ENCODE data around the gene PDCD1LG2.

- TF ChIP-seq CTCF (IDR thresholded peaks at IDR 0.05; ENCODE audit: control extremely low read depth in 1 of 3, insufficient read depth in 1 of 3, low read depth in 1 of 3, low read length in 3 of 3) = no peak
- no peak for TF ChIP-seq CREB1 (IDR thresholded peaks at IDR 0.05)
- no peak for TF ChIP-seq POLR2AphosphoS5 (IDR thresholded peaks at IDR 0.05; ENCODE audit: low read depth, low read length)
- TF ChIP-seq MAX (IDR thresholded peaks at IDR 0.05) = no peak
- no peak for TF ChIP-seq TEAD4 (IDR thresholded peaks at IDR 0.05; ENCODE audit: low read depth, low read length)
- no peak for TF ChIP-seq RNF2 (IDR thresholded peaks at IDR 0.05; ENCODE audit: borderline replicate concordance, low read depth, low read length, missing control alignments, poor library complexity, severe bottlenecking)
- TF ChIP-seq EP300 (IDR thresholded peaks at IDR 0.05; ENCODE audit: borderline replicate concordance in 1 of 2, low read depth in 2 of 2, low read length in 2 of 2) = no peak
- TF ChIP-seq SIX5 (IDR thresholded peaks at IDR 0.05; ENCODE audit: low read depth, low read length) = no peak
Observed at GRCh38 chr9:5511935-5512580, 1.7 kb downstream of the PDCD1LG2 start.
